Thyroid gland (tissue), 4 donors: ENCODE measurements around the gene SPTBN2.
"Not testable (repeated sequence)": the region's sequence is repeated elsewhere in the genome, so short reads cannot be mapped to it uniquely, and the experiment has no call there.

Experiments used
- POLR2A ChIP-seq, 2 donors: fragments of 450-650 bp; IDR thresholded peaks; one replicate each; pipeline ENCODE4 v1.6.1; 2017; ENCODE audit warnings: antibody characterized with exemption in 2 of 2, mild to moderate bottlenecking in 2 of 2, moderate library complexity in 1 of 2
- TF ChIP-seq, protein P1 (sequence below), 6 experiments: fragments of 200-600 bp in 3 of 6; fragments of 450-650 bp in 3 of 6; sonication (generic) in 3 of 6; IDR thresholded peaks; one replicate each; pipeline ENCODE4 v1.5.1; 2016 to 2019; ENCODE audit warnings: antibody characterized with exemption in 6 of 6, mild to moderate bottlenecking in 2 of 6, inconsistent platforms in 1 of 6, moderate library complexity in 1 of 6

DNA sequence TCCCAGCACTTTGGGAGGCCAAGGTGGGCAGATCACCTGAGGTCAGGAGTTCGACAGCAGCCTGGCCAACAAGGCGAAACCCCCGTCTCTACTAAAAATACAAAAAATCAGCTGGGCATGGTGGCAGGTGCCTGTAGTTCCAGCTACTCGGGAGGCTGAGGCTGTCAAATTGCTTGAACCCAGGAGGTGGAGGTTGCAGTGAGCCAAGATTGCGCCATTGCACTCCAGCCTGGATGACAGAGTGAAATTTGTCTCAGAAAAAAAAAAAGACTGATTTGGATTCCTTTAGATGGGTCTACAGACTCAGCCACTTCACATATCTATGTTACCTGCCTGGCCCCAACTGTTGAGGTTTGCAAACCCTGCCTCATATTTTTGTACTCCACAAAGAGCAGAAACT, 4.8 kb downstream of the SPTBN2 start:
- TF ChIP-seq, protein P1, sequence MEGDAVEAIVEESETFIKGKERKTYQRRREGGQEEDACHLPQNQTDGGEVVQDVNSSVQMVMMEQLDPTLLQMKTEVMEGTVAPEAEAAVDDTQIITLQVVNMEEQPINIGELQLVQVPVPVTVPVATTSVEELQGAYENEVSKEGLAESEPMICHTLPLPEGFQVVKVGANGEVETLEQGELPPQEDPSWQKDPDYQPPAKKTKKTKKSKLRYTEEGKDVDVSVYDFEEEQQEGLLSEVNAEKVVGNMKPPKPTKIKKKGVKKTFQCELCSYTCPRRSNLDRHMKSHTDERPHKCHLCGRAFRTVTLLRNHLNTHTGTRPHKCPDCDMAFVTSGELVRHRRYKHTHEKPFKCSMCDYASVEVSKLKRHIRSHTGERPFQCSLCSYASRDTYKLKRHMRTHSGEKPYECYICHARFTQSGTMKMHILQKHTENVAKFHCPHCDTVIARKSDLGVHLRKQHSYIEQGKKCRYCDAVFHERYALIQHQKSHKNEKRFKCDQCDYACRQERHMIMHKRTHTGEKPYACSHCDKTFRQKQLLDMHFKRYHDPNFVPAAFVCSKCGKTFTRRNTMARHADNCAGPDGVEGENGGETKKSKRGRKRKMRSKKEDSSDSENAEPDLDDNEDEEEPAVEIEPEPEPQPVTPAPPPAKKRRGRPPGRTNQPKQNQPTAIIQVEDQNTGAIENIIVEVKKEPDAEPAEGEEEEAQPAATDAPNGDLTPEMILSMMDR (IDR thresholded peaks at IDR 0.05): not testable (repeated sequence)
- TF ChIP-seq POLR2A (IDR thresholded peaks at IDR 0.05): not testable (repeated sequence)
